ENCODE measurements around the gene MDK.

Gene MDK

GRCh38 chr11:46381048-46381818 is at the start of gene MDK:
MDK (plus strand) TSS chr11:46381669; CDS start chr11:46382058, 389 bp downstream.
- peaks cover 22 to 36% (median 29%) of the 10 kb centered on the region in 11 experiments for H3K36me3 ChIP-seq
- peaks cover 8 to 22% (median 10%) of the 10 kb centered on the region in 11 experiments for H3K27me3 ChIP-seq
- H3K4me1 ChIP-seq = peaks cover 26 to 56% (median 45%) of the 10 kb centered on the region in 10 experiments
- TF ChIP-seq Cebpa-rat (IDR thresholded peaks at IDR 0.05) = no peak
- peak within 1 kb of the TSS; percentile 71 to 79 (median 76) for H3K4me3 ChIP-seq
- H3K27ac ChIP-seq = peak within 1 kb of the TSS; percentile 72 to 92 (median 90)
- H4K20me1 ChIP-seq = peaks cover 0 to 80% (median 34%) of the 10 kb centered on the region in 11 experiments; a peak in 18 of 22 replicates
- peak within 1 kb of the TSS; percentile 97 to 100 (median 99) for H3K4me2 ChIP-seq
- H3K9me3 ChIP-seq (replicated peaks in 1 of 11) = no peaks in the 10 kb centered on the region
- H3K9ac ChIP-seq = peak within 1 kb of the TSS; percentile 78 to 94 (median 89)

DNA sequence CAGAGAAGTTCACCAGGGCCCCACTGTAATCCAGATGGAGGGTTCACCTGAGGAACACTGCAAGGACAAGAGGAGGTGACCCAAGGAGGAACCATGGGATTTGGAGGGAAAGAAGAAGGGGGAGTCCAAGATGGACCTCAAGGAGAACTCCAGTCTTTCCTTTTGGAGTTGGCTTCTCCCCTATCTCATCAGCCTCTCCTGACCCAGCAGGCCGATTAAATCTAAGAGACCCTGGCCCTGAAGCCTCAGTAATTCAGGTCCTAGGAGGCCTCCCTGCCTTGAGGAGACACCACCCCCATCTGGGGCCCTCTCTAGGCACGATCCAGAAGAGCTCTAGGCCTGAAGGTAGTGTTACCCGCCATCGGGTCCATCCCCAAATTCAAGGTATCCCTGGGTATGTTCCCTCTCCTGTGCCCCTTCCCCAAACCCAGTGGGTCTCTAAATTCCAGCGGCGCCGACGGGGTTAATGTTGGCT is 49.3 kb upstream of the MDK start:
- peaks cover 39 to 71% (median 60%) of the 10 kb centered on the region in 10 experiments for H3K4me1 ChIP-seq
- TF ChIP-seq Cebpa-rat (IDR thresholded peaks at IDR 0.05) = no peak
- peak overlapping the region in 8 of 10 experiments; percentile 50 to 67 (median 58); a peak in 13 of 20 replicates for H3K4me3 ChIP-seq
- H3K9me3 ChIP-seq (replicated peaks in 1 of 11) = no peaks in the 10 kb centered on the region
- H3K27me3 ChIP-seq = peaks cover 69 to 94% (median 90%) of the 10 kb centered on the region in 11 experiments
- no peak overlapping the region for H3K27ac ChIP-seq
- H3K9ac ChIP-seq = peak overlapping the region in 2 of 11 experiments; percentile 50 to 53; a peak in 2 of 22 replicates
- H3K4me2 ChIP-seq = peak overlapping the region; percentile 83 to 97 (median 90); a peak in 19 of 22 replicates
- peaks cover 0 to 24% (median 5%) of the 10 kb centered on the region in 11 experiments; a peak in 9 of 22 replicates for H4K20me1 ChIP-seq
- no peaks in the 10 kb centered on the region for H3K36me3 ChIP-seq

DNA sequence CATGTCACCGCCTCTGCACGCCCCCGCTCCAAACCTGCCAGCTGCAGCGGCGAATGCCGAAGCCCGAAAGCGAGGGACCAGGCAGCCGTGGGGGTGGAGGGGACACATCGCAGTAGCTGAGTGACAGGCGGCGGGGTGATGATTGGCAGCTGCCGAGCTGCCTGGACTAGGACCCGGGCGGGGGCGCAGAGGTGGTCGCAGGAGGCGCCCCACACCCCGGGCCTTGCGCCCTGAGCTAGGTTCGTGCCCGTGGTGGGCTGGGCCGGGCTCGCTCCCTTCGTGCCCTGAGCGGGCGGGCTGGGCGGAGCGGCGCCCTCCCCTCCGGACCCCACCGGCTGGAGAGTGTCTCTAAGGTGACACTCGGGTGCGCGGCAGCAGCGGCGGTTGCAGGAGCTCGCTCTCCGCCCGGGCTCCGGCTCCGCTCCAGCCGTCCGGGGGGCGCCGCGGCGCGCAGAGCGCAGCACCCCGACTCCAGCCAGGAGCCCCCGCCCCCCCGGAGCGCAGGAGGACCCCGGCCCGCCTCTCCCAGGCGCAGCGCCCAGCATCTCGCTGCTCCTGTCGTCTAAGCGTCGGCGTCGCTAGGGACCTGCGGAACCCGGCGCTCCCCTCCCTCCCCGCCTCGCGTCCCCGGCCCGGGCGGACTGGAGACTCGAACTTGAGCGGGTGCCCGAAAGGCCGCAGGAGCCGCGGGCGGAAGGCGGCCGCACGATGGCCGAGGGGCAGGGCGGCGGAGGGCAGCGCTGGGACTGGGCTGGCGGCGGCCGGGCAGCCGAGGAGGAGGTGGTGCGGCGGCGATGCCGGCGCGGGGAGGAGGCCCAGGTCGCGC is 48.7 kb upstream of the MDK start:
- Histone ChIP-seq H3K4me2 (peak overlapping the region; percentile 83 to 97 (median 90)), H3K4me1 (peaks cover 39 to 78% (median 67%) of the 10 kb centered on the region in 10 experiments), H3K27me3 (peaks cover 69 to 89% (median 85%) of the 10 kb centered on the region in 11 experiments), H3K9me3 (replicated peaks in 1 of 11) (no peaks in the 10 kb centered on the region), H3K36me3 (no peaks in the 10 kb centered on the region), H3K9ac (peak overlapping the region in 10 of 11 experiments; percentile 32 to 62 (median 54); a peak in 18 of 22 replicates), H3K4me3 (peak overlapping the region; percentile 44 to 67 (median 56)), H3K27ac (no peak overlapping the region), H4K20me1 (peaks cover 0 to 24% (median 5%) of the 10 kb centered on the region in 11 experiments; a peak in 9 of 22 replicates)
- TF ChIP-seq Cebpa-rat (IDR thresholded peaks at IDR 0.05) = no peak

- peaks cover 40 to 85% (median 73%) of the 10 kb centered on the region in 10 experiments for H3K4me1 ChIP-seq
- H3K4me2 ChIP-seq = peak overlapping the region; percentile 83 to 97 (median 90)
- H3K27me3 ChIP-seq = peaks cover 69 to 82% (median 79%) of the 10 kb centered on the region in 11 experiments
- TF ChIP-seq Cebpa-rat (IDR thresholded peaks at IDR 0.05) = no peak
- H4K20me1 ChIP-seq = peaks cover 0 to 24% (median 5%) of the 10 kb centered on the region in 11 experiments; a peak in 9 of 22 replicates
- H3K27ac ChIP-seq = no peak overlapping the region
- no peaks in the 10 kb centered on the region for H3K36me3 ChIP-seq
- no peaks in the 10 kb centered on the region for H3K9me3 ChIP-seq (replicated peaks in 1 of 11)
- peak overlapping the region; percentile 44 to 67 (median 56) for H3K4me3 ChIP-seq
- H3K9ac ChIP-seq = peak overlapping the region in 10 of 11 experiments; percentile 32 to 62 (median 54); a peak in 16 of 22 replicates
Observed at GRCh38 chr11:46333394-46333947, 48.0 kb upstream of the MDK start.

DNA sequence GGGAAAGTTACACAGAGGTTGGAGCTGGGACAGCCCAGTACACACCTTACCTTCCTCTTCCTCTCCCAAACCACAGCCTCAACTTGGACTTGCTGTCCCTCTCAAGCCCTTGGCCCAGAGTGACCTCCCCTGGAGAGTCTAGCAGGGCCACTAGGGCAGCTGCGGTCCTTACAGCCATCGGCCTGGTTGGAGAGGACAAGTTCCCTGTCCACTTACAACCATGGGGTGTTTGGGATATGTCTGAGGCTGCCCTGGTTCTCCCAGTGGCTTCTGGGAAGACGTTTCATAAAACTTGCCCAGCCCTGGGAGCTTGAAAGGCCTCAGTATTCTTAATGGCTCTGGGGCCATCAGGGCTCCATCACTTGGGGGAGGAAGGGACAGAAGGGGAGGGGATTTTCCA is 47.3 kb upstream of the MDK start:
- H3K4me1 ChIP-seq = peaks cover 48 to 92% (median 80%) of the 10 kb centered on the region in 10 experiments
- no peak for TF ChIP-seq Cebpa-rat (IDR thresholded peaks at IDR 0.05)
- no peak overlapping the region for H3K27ac ChIP-seq

GRCh38 chr11:46335271-46335670 is 46.2 kb upstream of the MDK start:
- H3K9ac ChIP-seq = no peak overlapping the region
- H3K27me3 ChIP-seq = peaks cover 56 to 64% (median 61%) of the 10 kb centered on the region in 11 experiments
- no peaks in the 10 kb centered on the region for H3K9me3 ChIP-seq (replicated peaks in 1 of 11)
- peaks cover 44 to 93% (median 80%) of the 10 kb centered on the region in 10 experiments for H3K4me1 ChIP-seq
- H3K4me2 ChIP-seq = peak overlapping the region in 4 of 11 experiments; percentile 62 to 93 (median 90); a peak in 6 of 22 replicates
- H4K20me1 ChIP-seq = peaks cover 0 to 24% (median 5%) of the 10 kb centered on the region in 11 experiments; a peak in 9 of 22 replicates
- no peak overlapping the region for H3K4me3 ChIP-seq
- no peaks in the 10 kb centered on the region for H3K36me3 ChIP-seq
- peak overlapping the region in 4 of 11 experiments; percentile 23 to 75 (median 56); a peak in 4 of 22 replicates for H3K27ac ChIP-seq
- no peak for TF ChIP-seq Cebpa-rat (IDR thresholded peaks at IDR 0.05)

More for the DNA sequence above, 47.3 kb upstream of the MDK start:
- Histone ChIP-seq H3K27me3 (peaks cover 67 to 74% (median 71%) of the 10 kb centered on the region in 11 experiments), H3K9ac (no peak overlapping the region), H3K9me3 (replicated peaks in 1 of 11) (no peaks in the 10 kb centered on the region), H3K4me2 (peak overlapping the region in 3 of 11 experiments; percentile 89 to 97 (median 91); a peak in 4 of 22 replicates), H3K4me3 (no peak overlapping the region; a peak in 1 of 20 replicates), H4K20me1 (peaks cover 0 to 24% (median 5%) of the 10 kb centered on the region in 11 experiments; a peak in 9 of 22 replicates), H3K36me3 (no peaks in the 10 kb centered on the region)

GRCh38 chr11:46335890-46336562 is 45.4 kb upstream of the MDK start:
- Histone ChIP-seq H4K20me1 (peaks cover 0 to 17% (median 5%) of the 10 kb centered on the region in 11 experiments; a peak in 9 of 22 replicates), H3K4me3 (0 out of 20 replicates have a peak overlapping the region, but pooled peaks of 1 of the 10 experiments have one; percentile 24), H3K9me3 (replicated peaks in 1 of 11) (no peaks in the 10 kb centered on the region), H3K27ac (peak overlapping the region in 8 of 11 experiments; percentile 23 to 75 (median 46); a peak in 11 of 22 replicates), H3K27me3 (peaks cover 48 to 56% (median 53%) of the 10 kb centered on the region in 11 experiments), H3K4me1 (peaks cover 36 to 93% (median 73%) of the 10 kb centered on the region in 10 experiments), H3K36me3 (no peaks in the 10 kb centered on the region), H3K4me2 (peak overlapping the region in 10 of 11 experiments; percentile 12 to 93 (median 64); a peak in 17 of 22 replicates), H3K9ac (peak overlapping the region in 4 of 11 experiments; percentile 2 to 35 (median 6); a peak in 5 of 22 replicates)
- no peak for TF ChIP-seq Cebpa-rat (IDR thresholded peaks at IDR 0.05)

Measured in BLaER1 treated with 17β-estradiol and CSF1 and Interleukin-3, amounts not matched to agents 10 nM and 100 nM (cell line).